Smooth muscle cell (in vitro differentiated cells): ENCODE data around the gene IKZF1. TPM values are rescaled to one million over a fixed set of nuclear protein-coding genes. Genes with fewer than 3 reads are reported as not detected.

Experiments used
- DNase-seq: peaks from one replicate; lab custom pipeline; 2025; ENCODE audit not compliant: unreplicated experiment; lab: John Stamatoyannopoulos, UW
- H2AFZ ChIP-seq: fragments of 200-600 bp; sonication (generic); 2 replicates; pipeline ENCODE4 v1.6.0; 2016; ENCODE audit warnings: antibody characterized with exemption, low read depth, mild to moderate bottlenecking
- H3F3A ChIP-seq: fragments of 200-600 bp; sonication (generic); 2 replicates; pipeline ENCODE4 v1.6.0; 2017; ENCODE audit warnings: antibody characterized with exemption, low read depth
- H3K27ac ChIP-seq: fragments of 200-600 bp; sonication (generic); 2 replicates; pipeline ENCODE4 v1.5.1; 2016; ENCODE audit warnings: low read depth, mild to moderate bottlenecking
- H3K27me3 ChIP-seq: fragments of 200-600 bp; sonication (generic); 2 replicates; pipeline ENCODE4 v1.6.1; 2016; ENCODE audit warnings: low read depth, mild to moderate bottlenecking
- H3K36me3 ChIP-seq: fragments of 200-600 bp; sonication (generic); 2 replicates; pipeline ENCODE4 v1.5.1; 2016; ENCODE audit warnings: low read depth
- H3K4me1 ChIP-seq: fragments of 200-600 bp; sonication (generic); 2 replicates; pipeline ENCODE4 v1.5.1; 2016; ENCODE audit warnings: low read depth
- H3K4me2 ChIP-seq: fragments of 200-600 bp; sonication (generic); 2 replicates; pipeline ENCODE4 v1.6.0; 2016; ENCODE audit warnings: mild to moderate bottlenecking
- H3K4me3 ChIP-seq: fragments of 200-600 bp; sonication (generic); 2 replicates; pipeline ENCODE4 v1.5.1; 2016; ENCODE audit warnings: mild to moderate bottlenecking
- H3K79me2 ChIP-seq: fragments of 200-600 bp; sonication (generic); 2 replicates; pipeline ENCODE4 v1.6.0; 2016; ENCODE audit warnings: low read depth, mild to moderate bottlenecking
- H3K9ac ChIP-seq: fragments of 200-600 bp; sonication (generic); 2 replicates; pipeline ENCODE4 v1.6.0; 2016; ENCODE audit warnings: low read depth
- H3K9me3 ChIP-seq: fragments of 200-600 bp; sonication (generic); replicated peaks from 2 replicates; pipeline ENCODE4 v1.5.1; 2016; ENCODE audit warnings: low read depth
- H4K20me1 ChIP-seq: fragments of 200-600 bp; sonication (generic); 2 replicates; pipeline ENCODE4 v1.6.0; 2016; ENCODE audit warnings: low read depth
- WGBS: methylation state at CpG from one replicate; pipeline ENCODE4 v1.1.7; 2016; ENCODE audit warnings: low lambda C conversion rate; 5-methylcytosine and 5-hydroxymethylcytosine counted together
- polyA plus RNA-seq: library from polyadenylated mRNA; unstranded; fragments of >200 nt; fragmentation: Nextera tagmentation; extraction: Ambion mirVana; gene quantifications from 2 replicates; pipeline ENCODE4 v1.2.1, GENCODE V29; 2016
- total RNA-seq: library from RNA; depleted of rRNA; stranded (reverse); fragments of >200 nt; gene quantifications from 2 replicates; pipeline ENCODE4 v1.2.3, GENCODE V29; 2014
- TF ChIP-seq, protein P1 (sequence below): fragments of 200-600 bp; sonication (generic); IDR thresholded peaks from 2 replicates; pipeline ENCODE4 v1.5.1; 2017; ENCODE audit warnings: borderline replicate concordance, mild to moderate bottlenecking, antibody characterized with exemption; ENCODE audit not compliant: insufficient read depth, poor library complexity, severe bottlenecking

Gene IKZF1
- total and polyA plus RNA-seq, 2 experiments from 2014 or later = not detected

DNA sequence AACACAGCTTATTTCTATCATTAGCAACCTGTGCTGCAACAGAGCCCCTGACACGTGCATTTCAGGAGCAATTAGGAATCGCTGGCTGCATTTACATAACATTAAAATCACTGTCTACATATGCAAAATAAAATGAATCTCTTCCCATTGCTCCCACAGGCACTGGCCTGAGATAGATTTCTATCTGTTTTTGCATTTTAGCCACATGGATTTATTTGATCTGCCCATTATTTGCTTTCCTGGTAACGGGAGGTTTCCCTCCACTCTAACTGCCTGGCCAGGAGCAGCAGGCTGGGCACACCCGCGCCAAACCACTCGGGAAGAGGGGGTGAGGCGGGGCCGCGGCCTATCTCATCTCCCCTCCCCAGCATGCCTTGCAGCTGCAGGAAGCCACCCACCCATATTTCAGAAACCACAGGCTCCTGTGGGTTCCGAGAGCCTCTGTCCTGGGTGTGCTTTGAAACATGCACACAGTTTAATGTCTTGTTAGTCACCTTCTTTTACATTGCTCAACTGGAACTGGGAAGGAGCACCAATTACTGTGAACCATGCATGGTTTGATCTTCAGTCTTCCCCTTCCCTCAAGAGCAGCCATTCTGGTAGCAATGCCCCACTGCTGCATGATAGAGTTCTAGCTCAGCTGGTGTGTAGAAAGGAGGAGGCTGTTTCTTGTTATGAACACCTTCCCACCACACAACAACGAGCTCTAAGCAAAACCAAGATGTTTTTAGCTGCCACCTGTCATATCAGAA lies 37.7 kb upstream of the IKZF1 start:
- Histone ChIP-seq H3F3A (no peaks in the 10 kb centered on the region), H2AFZ (no peak overlapping the region), H3K9me3 (no peaks in the 10 kb centered on the region), H3K4me3 (no peak overlapping the region), H4K20me1 (no peaks in the 10 kb centered on the region), H3K36me3 (no peaks in the 10 kb centered on the region), H3K4me1 (no peaks in the 10 kb centered on the region), H3K27me3 (peaks cover 4% of the 10 kb centered on the region), H3K9ac (no peak overlapping the region), H3K4me2 (no peak overlapping the region), H3K27ac (no peak overlapping the region), H3K79me2 (no peaks in the 10 kb centered on the region)
- TF ChIP-seq, protein P1, sequence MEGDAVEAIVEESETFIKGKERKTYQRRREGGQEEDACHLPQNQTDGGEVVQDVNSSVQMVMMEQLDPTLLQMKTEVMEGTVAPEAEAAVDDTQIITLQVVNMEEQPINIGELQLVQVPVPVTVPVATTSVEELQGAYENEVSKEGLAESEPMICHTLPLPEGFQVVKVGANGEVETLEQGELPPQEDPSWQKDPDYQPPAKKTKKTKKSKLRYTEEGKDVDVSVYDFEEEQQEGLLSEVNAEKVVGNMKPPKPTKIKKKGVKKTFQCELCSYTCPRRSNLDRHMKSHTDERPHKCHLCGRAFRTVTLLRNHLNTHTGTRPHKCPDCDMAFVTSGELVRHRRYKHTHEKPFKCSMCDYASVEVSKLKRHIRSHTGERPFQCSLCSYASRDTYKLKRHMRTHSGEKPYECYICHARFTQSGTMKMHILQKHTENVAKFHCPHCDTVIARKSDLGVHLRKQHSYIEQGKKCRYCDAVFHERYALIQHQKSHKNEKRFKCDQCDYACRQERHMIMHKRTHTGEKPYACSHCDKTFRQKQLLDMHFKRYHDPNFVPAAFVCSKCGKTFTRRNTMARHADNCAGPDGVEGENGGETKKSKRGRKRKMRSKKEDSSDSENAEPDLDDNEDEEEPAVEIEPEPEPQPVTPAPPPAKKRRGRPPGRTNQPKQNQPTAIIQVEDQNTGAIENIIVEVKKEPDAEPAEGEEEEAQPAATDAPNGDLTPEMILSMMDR = no peak
- DNase-seq = no peak
- WGBS = 68% methylated on average over 11 of the region's 11 CpGs

DNA sequence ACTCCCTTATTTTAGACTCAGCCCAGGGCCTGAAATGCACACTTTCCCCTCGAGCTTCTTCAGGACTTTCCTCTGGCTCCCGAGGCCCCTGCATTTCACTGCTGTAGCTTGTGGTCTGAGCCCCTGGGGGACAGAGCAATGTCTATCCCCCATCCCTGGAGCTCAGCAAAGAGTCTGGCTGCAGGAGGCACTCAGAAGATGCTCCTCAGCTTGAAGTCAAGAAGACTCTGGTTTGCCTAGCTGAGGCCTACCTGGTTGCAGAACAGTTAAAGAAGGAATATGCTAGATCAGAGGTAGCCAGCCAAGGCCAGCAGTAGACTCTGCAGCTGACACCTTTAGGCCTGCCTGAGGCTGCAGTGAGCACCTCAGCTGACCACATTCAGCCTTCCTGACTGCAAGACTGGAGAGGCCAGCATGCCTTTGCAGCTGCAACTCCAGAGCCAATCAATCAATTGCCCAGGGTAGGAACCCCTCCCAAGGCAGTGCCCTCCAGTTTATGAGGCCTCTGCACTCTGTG lies 36.9 kb upstream of the IKZF1 start:
- Histone ChIP-seq H3K79me2 (no peaks in the 10 kb centered on the region), H3K27ac (no peak overlapping the region), H3F3A (no peaks in the 10 kb centered on the region), H3K9me3 (no peaks in the 10 kb centered on the region), H3K36me3 (no peaks in the 10 kb centered on the region), H3K9ac (no peak overlapping the region), H3K4me3 (no peak overlapping the region), H3K4me1 (no peaks in the 10 kb centered on the region), H2AFZ (no peak overlapping the region), H4K20me1 (no peaks in the 10 kb centered on the region), H3K4me2 (no peak overlapping the region), H3K27me3 (peaks cover 4% of the 10 kb centered on the region)
- no peak for DNase-seq
- TF ChIP-seq, protein P1 = no peak
- WGBS = 91% methylated on average over 2 of the region's 2 CpGs

DNA sequence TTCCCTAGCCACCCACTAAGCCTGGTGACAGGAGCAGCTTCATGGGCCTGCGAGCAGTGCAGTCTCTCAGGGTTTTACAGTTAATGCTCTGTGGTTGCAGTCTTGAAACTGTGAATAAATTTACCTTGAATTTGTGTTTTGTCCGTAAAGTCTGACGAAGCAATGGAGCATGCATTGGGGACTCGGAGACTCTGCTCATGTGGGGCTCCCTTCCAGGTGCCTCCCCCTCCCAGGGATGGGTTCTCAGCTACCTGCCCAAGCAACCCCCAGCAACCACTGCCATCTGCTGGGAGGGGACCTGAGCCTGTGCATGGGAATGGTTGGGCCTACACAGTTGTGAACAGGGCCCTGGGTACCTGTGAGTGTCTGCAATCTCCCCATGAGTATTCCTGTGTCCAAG lies 36.3 kb upstream of the IKZF1 start:
- Histone ChIP-seq H3K4me2 (no peak overlapping the region), H4K20me1 (no peaks in the 10 kb centered on the region), H3K4me3 (no peak overlapping the region), H3K27me3 (peaks cover 8% of the 10 kb centered on the region), H3K27ac (no peak overlapping the region), H3K4me1 (no peaks in the 10 kb centered on the region), H2AFZ (no peak overlapping the region), H3K36me3 (no peaks in the 10 kb centered on the region), H3K9ac (no peak overlapping the region), H3K79me2 (no peaks in the 10 kb centered on the region), H3K9me3 (no peaks in the 10 kb centered on the region), H3F3A (no peaks in the 10 kb centered on the region)
- WGBS = 88% methylated on average over 4 of the region's 4 CpGs
- no peak for DNase-seq
- TF ChIP-seq, protein P1 = no peak

DNA sequence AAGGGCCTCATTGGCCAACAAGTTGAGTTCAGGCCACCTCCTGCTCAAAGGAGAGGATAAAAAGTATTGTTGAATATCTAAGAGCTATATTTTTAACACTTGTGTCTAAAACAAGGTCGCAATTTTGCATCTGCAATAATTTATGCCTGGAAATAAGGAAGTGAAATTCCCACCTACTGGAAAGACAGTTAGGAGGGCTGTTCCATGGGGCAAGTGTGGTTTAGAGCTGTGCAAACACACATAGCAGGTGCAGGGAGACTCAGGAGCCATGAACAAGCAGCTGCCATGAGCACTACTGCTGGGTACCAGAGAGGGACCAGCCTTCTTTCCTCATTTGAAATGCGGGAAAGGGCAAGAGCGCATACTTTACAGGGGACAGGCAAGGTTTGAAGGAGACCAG lies 35.5 kb upstream of the IKZF1 start:
- over 99% methylated on average over 3 of the region's 3 CpGs for WGBS
- TF ChIP-seq, protein P1 = no peak
- Histone ChIP-seq H3K79me2 (no peaks in the 10 kb centered on the region), H2AFZ (no peak overlapping the region), H3K4me3 (no peak overlapping the region), H3K4me1 (no peaks in the 10 kb centered on the region), H3K27ac (no peak overlapping the region), H3K4me2 (no peak overlapping the region), H3K27me3 (peaks cover 16% of the 10 kb centered on the region), H3K9me3 (no peaks in the 10 kb centered on the region), H4K20me1 (no peaks in the 10 kb centered on the region), H3F3A (no peaks in the 10 kb centered on the region), H3K36me3 (no peaks in the 10 kb centered on the region), H3K9ac (no peak overlapping the region)
- no peak for DNase-seq
